Transverse colon (tissue), 3 donors: ENCODE measurements around the gene TCF7L2.

Experiments
- CTCF ChIP-seq, 5 experiments: fragments of 200-600 bp in 3 of 5; fragments of 450-650 bp in 2 of 5; sonication (generic) in 3 of 5; IDR thresholded peaks; 1 replicate in 2 of 5; 2 replicates in 3 of 5; pipeline ENCODE4 v1.5.1; 2016 to 2017; ENCODE audit warnings: antibody characterized with exemption in 5 of 5, inconsistent platforms in 3 of 5, mild to moderate bottlenecking in 2 of 5, moderate library complexity in 1 of 5
- POLR2A ChIP-seq: fragments of 450-650 bp; IDR thresholded peaks from one replicate; pipeline ENCODE4 v1.6.1; 2016; ENCODE audit warnings: antibody characterized with exemption, mild to moderate bottlenecking, moderate library complexity

DNA sequence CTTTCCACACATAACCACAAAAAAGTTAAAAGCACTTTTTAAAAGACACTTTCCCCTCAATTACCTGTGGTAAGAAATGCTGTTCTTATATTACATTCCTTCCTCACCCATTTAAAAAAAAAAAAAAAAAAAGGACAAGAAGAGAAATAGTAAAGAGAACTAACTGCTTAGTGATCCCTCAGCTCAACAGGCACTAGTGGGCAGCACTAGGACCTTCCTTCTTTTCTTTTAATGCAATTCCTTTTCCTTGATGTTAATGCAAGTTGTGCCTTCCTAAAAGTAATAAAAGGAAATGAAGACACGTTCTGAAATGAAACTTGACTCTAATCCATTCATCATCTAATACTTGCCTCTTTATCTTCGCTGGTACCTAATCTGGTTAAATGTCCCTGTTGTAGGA lies 189.7 kb downstream of the TCF7L2 start:
- TF ChIP-seq POLR2A (no peak), CTCF (IDR thresholded peaks at IDR 0.05) (no peak)
